Liver (tissue), 3 donors: Measurements from ENCODE around the gene PCNT.

ENCODE experiments used
- CTCF ChIP-seq: fragments of 150-350 bp; IDR thresholded peaks from 2 replicates; pipeline ENCODE4 v1.5.1; 2017; ENCODE audit warnings: improper control_type of control experiment, low read depth, low read length; ENCODE audit not compliant: missing input control
- MAX ChIP-seq: IDR thresholded peaks from 2 replicates; pipeline ENCODE4 v1.6.1; 2016; ENCODE audit warnings: antibody characterized with exemption
- NR2F2 ChIP-seq: IDR thresholded peaks from 2 replicates; pipeline ENCODE4 v1.6.1; 2016; ENCODE audit warnings: antibody characterized with exemption
- donor health status: healthy.
- donor health status: healthy.

GRCh38 chr21:46493828-46494227 is 169.9 kb downstream of the PCNT start:
- TF ChIP-seq MAX (no peak), CTCF (no peak), NR2F2 (no peak)
